H9 (cell line): ENCODE measurements around the gene PRR11. TPM values are rescaled to one million over a fixed set of nuclear protein-coding genes. Genes with fewer than 3 reads are reported as not detected.

Experiments
- DNase-seq: peaks from one replicate; pipeline ENCODE4 v3.0.0-alpha.2; 2017
- H2AFZ ChIP-seq: one replicate; pipeline ENCODE4 v1.6.1; 2013; ENCODE audit warnings: mild to moderate bottlenecking, low read length, control low read depth, moderate library complexity
- H2AK5ac ChIP-seq: 2 replicates; pipeline ENCODE4 v1.6.1; 2013; ENCODE audit warnings: low read length, control low read depth, mixed read lengths; ENCODE audit not compliant: insufficient read length
- H2BK120ac ChIP-seq: one replicate; pipeline ENCODE4 v1.6.1; 2013; ENCODE audit warnings: low read depth, mild to moderate bottlenecking, low read length, control low read depth, inconsistent platforms; ENCODE audit not compliant: poor library complexity, severe bottlenecking
- H2BK12ac ChIP-seq: 2 replicates; pipeline ENCODE4 v1.6.1; 2013; ENCODE audit warnings: low read length, control low read depth, mixed read lengths, low read depth; ENCODE audit not compliant: insufficient read length
- H2BK15ac ChIP-seq: 2 replicates; pipeline ENCODE4 v1.6.1; 2013; ENCODE audit warnings: low read depth, low read length, control low read depth
- H2BK20ac ChIP-seq: one replicate; pipeline ENCODE4 v1.6.1; 2013; ENCODE audit warnings: low read depth, mild to moderate bottlenecking, low read length, control low read depth, inconsistent platforms; ENCODE audit not compliant: poor library complexity, severe bottlenecking
- H2BK5ac ChIP-seq: 2 replicates; pipeline ENCODE4 v1.6.1; 2013; ENCODE audit warnings: low read length, control low read depth, mixed read lengths; ENCODE audit not compliant: insufficient read length
- H3K14ac ChIP-seq: 2 replicates; pipeline ENCODE4 v1.6.1; 2013; ENCODE audit warnings: low read length, control low read depth; ENCODE audit not compliant: insufficient read depth
- H3K18ac ChIP-seq: 2 replicates; pipeline ENCODE4 v1.6.1; 2013; ENCODE audit warnings: low read depth, mild to moderate bottlenecking, mixed read lengths, low read length, control low read depth; ENCODE audit not compliant: insufficient read length
- H3K23ac ChIP-seq: 2 replicates; pipeline ENCODE4 v1.6.1; 2013; ENCODE audit warnings: low read length, control low read depth, mixed read lengths, low read depth; ENCODE audit not compliant: insufficient read length
- H3K23me2 ChIP-seq: 2 replicates; pipeline ENCODE4 v1.6.1; 2013; ENCODE audit warnings: low read depth, mild to moderate bottlenecking, mixed read lengths, low read length, control low read depth; ENCODE audit not compliant: insufficient read length, poor library complexity, severe bottlenecking
- H3K27ac ChIP-seq: 2 replicates; pipeline ENCODE4 v1.5.1; 2013; ENCODE audit warnings: low read length, control low read depth, mixed read lengths, low read depth; ENCODE audit not compliant: insufficient read length
- H3K27me3 ChIP-seq: 2 replicates; pipeline ENCODE4 v1.6.1; 2013; ENCODE audit warnings: low read length, control low read depth, inconsistent platforms; ENCODE audit not compliant: insufficient read depth
- H3K4ac ChIP-seq: 2 replicates; pipeline ENCODE4 v1.6.1; 2013; ENCODE audit warnings: low read depth, mild to moderate bottlenecking, control low read depth, inconsistent platforms, low read length, moderate library complexity
- H3K4me1 ChIP-seq: 2 replicates; pipeline ENCODE4 v1.6.1; 2013; ENCODE audit warnings: low read length, control low read depth, inconsistent platforms; ENCODE audit not compliant: insufficient read depth
- H3K4me2 ChIP-seq: 2 replicates; pipeline ENCODE4 v1.6.1; 2013; ENCODE audit warnings: low read length, control low read depth, mixed read lengths; ENCODE audit not compliant: insufficient read length, insufficient read depth
- H3K56ac ChIP-seq: 2 replicates; pipeline ENCODE4 v1.6.1; 2013; ENCODE audit warnings: low read depth, mild to moderate bottlenecking, mixed read lengths, low read length, control low read depth; ENCODE audit not compliant: insufficient read length
- H3K79me1 ChIP-seq: 2 replicates; pipeline ENCODE4 v1.6.1; 2013; ENCODE audit warnings: low read depth, mild to moderate bottlenecking, moderate library complexity, low read length, control low read depth, inconsistent platforms; ENCODE audit not compliant: insufficient read depth, poor library complexity, severe bottlenecking
- H3K79me2 ChIP-seq: 2 replicates; pipeline ENCODE4 v1.6.1; 2013; ENCODE audit warnings: low read length, control low read depth, inconsistent platforms; ENCODE audit not compliant: insufficient read depth
- H3K9ac ChIP-seq: 2 replicates; pipeline ENCODE4 v1.6.1; 2013; ENCODE audit warnings: low read length, control low read depth, mixed read lengths; ENCODE audit not compliant: insufficient read length; ENCODE audit errors: extremely low read depth
- H3K9me3 ChIP-seq: one replicate; pipeline ENCODE4 v1.6.1; 2013; ENCODE audit warnings: low read depth, low read length, inconsistent platforms; ENCODE audit not compliant: control insufficient read depth
- H3T11ph ChIP-seq: one replicate; pipeline ENCODE4 v1.6.1; 2013; ENCODE audit warnings: mild to moderate bottlenecking, low read length, control low read depth, inconsistent platforms
- H4K20me1 ChIP-seq: one replicate; pipeline ENCODE4 v1.6.1; 2013; ENCODE audit not compliant: control insufficient read depth, insufficient read length, insufficient read depth
- H4K5ac ChIP-seq: 2 replicates; pipeline ENCODE4 v1.6.1; 2013; ENCODE audit warnings: low read depth, mild to moderate bottlenecking, mixed read lengths, low read length, control low read depth; ENCODE audit not compliant: insufficient read length
- H4K8ac ChIP-seq: replicated peaks from 2 replicates; pipeline ENCODE4 v1.6.1; 2013; ENCODE audit warnings: low read length, control low read depth, mixed read lengths, low read depth; ENCODE audit not compliant: insufficient read length
- H4K91ac ChIP-seq: 2 replicates; pipeline ENCODE4 v1.6.1; 2013; ENCODE audit warnings: low read depth, mild to moderate bottlenecking, moderate library complexity, mixed read lengths, low read length, control low read depth; ENCODE audit not compliant: insufficient read length
- H3K27ac Mint-ChIP-seq, 3 experiments: 2 replicates in 2 of 3; 3 replicates in 1 of 3; pipeline ENCODE4 v1.8.0; 2020 to 2021; ENCODE audit warnings: mixed read lengths in 3 of 3, mild to moderate bottlenecking in 1 of 3, moderate library complexity in 1 of 3
- H3K27me3 Mint-ChIP-seq: 2 replicates; pipeline ENCODE4 v1.8.0; 2021; ENCODE audit warnings: low read depth, mild to moderate bottlenecking, moderate library complexity, mixed read lengths
- H3K36me3 Mint-ChIP-seq, 3 experiments: 2 replicates in 2 of 3; 3 replicates in 1 of 3; pipeline ENCODE4 v1.8.0; 2020 to 2021; ENCODE audit warnings: low read depth in 3 of 3, mixed read lengths in 3 of 3; ENCODE audit not compliant: insufficient read depth in 1 of 3
- H3K4me1 Mint-ChIP-seq, 2 experiments: 2 replicates each; pipeline ENCODE4 v1.8.0; 2020; ENCODE audit warnings: mixed read lengths in 2 of 2
- H3K4me3 Mint-ChIP-seq, 2 experiments: 2 replicates in 1 of 2; 3 replicates in 1 of 2; pipeline ENCODE4 v1.8.0; 2020 to 2021; ENCODE audit warnings: mild to moderate bottlenecking in 2 of 2, mixed read lengths in 2 of 2, moderate library complexity in 1 of 2
- H3K9me3 Mint-ChIP-seq, 2 experiments: 2 replicates in 1 of 2; 3 replicates in 1 of 2; pipeline ENCODE4 v1.8.0; 2020; ENCODE audit warnings: mild to moderate bottlenecking in 2 of 2, mixed read lengths in 2 of 2, moderate library complexity in 1 of 2
- total RNA-seq: library from RNA; stranded (reverse); gene quantifications from 2 replicates; pipeline ENCODE4 v1.2.1, GENCODE V29; 2021
- TF ChIP-seq, protein P1 (sequence below): fragments of 200-600 bp; sonication (generic); conservative IDR thresholded peaks from 3 replicates; pipeline ENCODE4 v1.8.0; 2021; ENCODE audit warnings: antibody characterized with exemption, mild to moderate bottlenecking

PRR11 gene
- total RNA-seq, 1 experiment from 2014 or later, result 70.7 TPM

DNA sequence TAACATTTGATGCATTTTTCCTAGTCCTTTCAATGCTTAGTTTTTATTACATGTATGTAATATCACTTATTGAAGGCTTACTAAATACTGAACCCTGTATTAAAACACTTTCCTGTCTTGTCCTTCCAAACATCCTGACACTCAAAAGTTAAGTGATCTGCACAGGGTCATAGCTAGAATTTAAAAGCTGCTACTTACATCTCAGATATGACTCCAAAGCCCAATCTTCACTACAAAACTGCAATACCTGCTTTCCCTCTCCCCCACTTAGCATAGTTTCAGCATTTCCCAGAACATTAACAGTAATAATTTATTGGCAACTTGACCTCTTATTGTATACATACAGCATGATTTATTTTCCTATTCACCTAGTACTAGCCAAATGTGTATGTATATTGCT lies 44.6 kb upstream of the PRR11 start:
- H3K79me2 ChIP-seq, result 0 out of 2 replicates have a peak, but pooled peaks cover 2% of the 10 kb centered on the region
- no peaks in the 10 kb centered on the region for H4K20me1 ChIP-seq
- Mint-ChIP-seq H3K4me3 (no peak overlapping the region), H3K27ac (no peak overlapping the region), H3K9me3 (no peaks in the 10 kb centered on the region), H3K36me3 (peaks cover 24 to 42% (median 28%) of the 10 kb centered on the region in 3 experiments), H3K27me3 (no peaks in the 10 kb centered on the region), H3K4me1 (peaks cover 4 to 5% of the 10 kb centered on the region in 2 experiments; a peak in 2 of 4 replicates)
- no peak overlapping the region for H4K91ac ChIP-seq
- H3K4me2 ChIP-seq, result no peak overlapping the region
- H2BK5ac ChIP-seq, result no peak overlapping the region
- no peak overlapping the region for H3K23ac ChIP-seq
- H4K5ac ChIP-seq, result no peak overlapping the region
- no peak overlapping the region for H3K14ac ChIP-seq
- no peak for DNase-seq
- no peak overlapping the region for H3K56ac ChIP-seq
- H3K9me3 ChIP-seq, result no peaks in the 10 kb centered on the region
- no peak overlapping the region for H3K4ac ChIP-seq
- H3K79me1 ChIP-seq, result peaks cover 2% of the 10 kb centered on the region
- no peak overlapping the region for H2BK12ac ChIP-seq
- peaks cover 4% of the 10 kb centered on the region for H3K23me2 ChIP-seq
- no peaks in the 10 kb centered on the region for H3K4me1 ChIP-seq
- H2BK120ac ChIP-seq, result no peak overlapping the region
- TF ChIP-seq, protein P1, sequence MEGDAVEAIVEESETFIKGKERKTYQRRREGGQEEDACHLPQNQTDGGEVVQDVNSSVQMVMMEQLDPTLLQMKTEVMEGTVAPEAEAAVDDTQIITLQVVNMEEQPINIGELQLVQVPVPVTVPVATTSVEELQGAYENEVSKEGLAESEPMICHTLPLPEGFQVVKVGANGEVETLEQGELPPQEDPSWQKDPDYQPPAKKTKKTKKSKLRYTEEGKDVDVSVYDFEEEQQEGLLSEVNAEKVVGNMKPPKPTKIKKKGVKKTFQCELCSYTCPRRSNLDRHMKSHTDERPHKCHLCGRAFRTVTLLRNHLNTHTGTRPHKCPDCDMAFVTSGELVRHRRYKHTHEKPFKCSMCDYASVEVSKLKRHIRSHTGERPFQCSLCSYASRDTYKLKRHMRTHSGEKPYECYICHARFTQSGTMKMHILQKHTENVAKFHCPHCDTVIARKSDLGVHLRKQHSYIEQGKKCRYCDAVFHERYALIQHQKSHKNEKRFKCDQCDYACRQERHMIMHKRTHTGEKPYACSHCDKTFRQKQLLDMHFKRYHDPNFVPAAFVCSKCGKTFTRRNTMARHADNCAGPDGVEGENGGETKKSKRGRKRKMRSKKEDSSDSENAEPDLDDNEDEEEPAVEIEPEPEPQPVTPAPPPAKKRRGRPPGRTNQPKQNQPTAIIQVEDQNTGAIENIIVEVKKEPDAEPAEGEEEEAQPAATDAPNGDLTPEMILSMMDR, result no peak
- H3K27me3 ChIP-seq, result no peaks in the 10 kb centered on the region
- H2AFZ ChIP-seq, result no peak overlapping the region
- no peak overlapping the region for H2BK15ac ChIP-seq
- no peak overlapping the region for H2AK5ac ChIP-seq
- H3K9ac ChIP-seq, result no peak overlapping the region
- no peak overlapping the region for H3T11ph ChIP-seq
- no peak overlapping the region for H2BK20ac ChIP-seq
- H4K8ac ChIP-seq, result no peak overlapping the region
- H3K27ac ChIP-seq, result no peak overlapping the region
- no peak overlapping the region for H3K18ac ChIP-seq
